NCI-H2081 (cell line): ENCODE results near the gene MED22.
A peak's percentile ranks its signal among the peaks of the same experiment; 100 is the strongest.
"Not testable (repeated sequence)": the region's sequence is repeated elsewhere in the genome, so short reads cannot be mapped to it uniquely, and the experiment has no call there.

Experiments
- DNase-seq, 2 experiments: peaks; one replicate each; lab custom pipeline; 2025; lab: John Stamatoyannopoulos, UW

The MED22 gene

GRCh38 chr9:133334888-133335287 is 13.0 kb downstream of the MED22 start:
- DNase-seq = not testable (repeated sequence)

GRCh38 chr9:133334161-133334560 is 13.8 kb downstream of the MED22 start:
- peak; percentile 29 to 59 for DNase-seq

GRCh38 chr9:133333566-133333965 is 14.4 kb downstream of the MED22 start:
- DNase-seq = no peak

- DNase-seq = no peak
Observed at GRCh38 chr9:133333011-133333410, 14.9 kb downstream of the MED22 start.

- no peak for DNase-seq
Observed at GRCh38 chr9:133332381-133332730, 15.6 kb downstream of the MED22 start.

GRCh38 chr9:133331641-133332380 is 16.1 kb downstream of the MED22 start:
- no peak for DNase-seq

GRCh38 chr9:133331221-133331620 is 16.7 kb downstream of the MED22 start:
- no peak for DNase-seq

GRCh38 chr9:133329306-133330156 is 18.4 kb downstream of the MED22 start:
- DNase-seq = peak; percentile 15 to 48

GRCh38 chr9:133327834-133328484 is 20.0 kb downstream of the MED22 start:
- DNase-seq = no peak

GRCh38 chr9:133327021-133327420 is 20.9 kb downstream of the MED22 start:
- DNase-seq = not testable (repeated sequence)

- no peak for DNase-seq
Observed at GRCh38 chr9:133323991-133324703, 23.8 kb downstream of the MED22 start.

GRCh38 chr9:133323211-133323610 is 24.7 kb downstream of the MED22 start:
- DNase-seq = no peak

GRCh38 chr9:133322701-133323100 is 25.2 kb downstream of the MED22 start:
- DNase-seq = no peak

- no peak for DNase-seq
Observed at GRCh38 chr9:133321411-133321935, 26.5 kb downstream of the MED22 start.

GRCh38 chr9:133320421-133320881 is 27.5 kb downstream of the MED22 start:
- no peak for DNase-seq

GRCh38 chr9:133317551-133317950 is 30.4 kb downstream of the MED22 start:
- not testable (repeated sequence) for DNase-seq

GRCh38 chr9:133315997-133316396 is 31.9 kb downstream of the MED22 start:
- DNase-seq = no peak

- no peak for DNase-seq
Observed at GRCh38 chr9:133309608-133310007, 38.3 kb downstream of the MED22 start.

- no peak for DNase-seq
Observed at GRCh38 chr9:133307301-133307700, 40.6 kb downstream of the MED22 start.

- DNase-seq = no peak
Observed at GRCh38 chr9:133306242-133307204, 41.4 kb downstream of the MED22 start.

- no peak for DNase-seq
Observed at GRCh38 chr9:133305731-133306130, 42.2 kb downstream of the MED22 start.
